ENCODE data around the gene KLF14. TPM values are rescaled to one million over a fixed set of nuclear protein-coding genes. Genes with fewer than 3 reads are reported as not detected.
"Not testable (repeated sequence)": the region's sequence is repeated elsewhere in the genome, so short reads cannot be mapped to it uniquely, and the experiment has no call there.

Gene KLF14
- total RNA-seq (0.32 TPM), polyA plus RNA-seq (0.03 TPM)

DNA sequence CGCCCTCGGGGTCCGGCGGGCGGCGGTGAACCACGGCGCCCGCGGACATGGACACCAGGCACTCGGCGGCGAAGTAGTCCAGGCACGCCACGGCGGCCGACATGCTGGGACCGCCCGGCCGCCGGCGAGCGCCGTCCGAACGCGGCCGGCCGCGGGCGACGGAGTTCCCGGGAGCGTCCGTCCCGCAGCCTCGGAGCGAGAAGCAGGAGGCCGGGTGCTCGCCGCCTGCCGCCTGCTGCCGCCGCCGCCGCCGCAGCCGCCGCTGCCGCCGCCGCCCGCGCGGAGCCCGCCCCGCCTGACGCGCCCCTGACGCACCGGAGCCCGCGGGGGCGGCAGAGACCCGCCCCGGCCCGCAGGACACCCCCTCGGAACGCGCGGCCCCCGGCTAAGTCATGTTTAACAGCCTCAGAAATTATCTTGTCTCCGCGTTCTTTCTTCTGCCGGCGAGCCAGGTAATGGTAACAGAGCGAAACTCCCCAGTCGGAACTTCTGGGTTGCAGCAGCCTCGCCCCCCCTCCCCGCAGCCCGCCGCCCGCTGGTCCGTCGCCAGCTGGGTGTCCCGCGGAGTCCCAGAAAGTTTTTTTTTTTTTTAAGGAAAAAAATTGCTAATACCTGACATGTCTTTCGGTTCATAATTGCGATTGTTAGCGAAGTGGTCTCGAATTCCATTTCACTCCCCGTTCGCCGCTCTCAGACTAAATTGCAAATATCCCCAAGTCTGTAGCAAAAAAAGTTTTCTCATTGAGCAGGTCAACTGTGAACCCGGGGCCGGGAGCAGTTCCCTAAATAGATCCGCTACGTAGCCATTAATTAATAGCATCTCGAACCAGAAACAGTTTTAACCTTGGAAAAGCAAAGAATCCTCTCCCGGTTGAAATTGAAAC is at the start of gene KLF14:
Gene KLF14 (minus strand): TSS at position 277 of the 884 bp plus-strand sequence. CDS start 174 bp downstream, at position 103.
- no peaks in the 10 kb centered on the region for H3K4me1 ChIP-seq (ENCODE audit: insufficient read depth)
- H3K27ac ChIP-seq (ENCODE audit: low read depth), result no peak within 1 kb of the TSS
- peak; percentile 36 for DNase-seq (ENCODE audit: extremely low spot score)
- H3K4me3 ChIP-seq (ENCODE audit: low read depth, low read length), result peak within 1 kb of the TSS; percentile 51
- H3K36me3 ChIP-seq (ENCODE audit: insufficient read depth), result no peaks in the 10 kb centered on the region
- 2% methylated on average over 98 of the region's 100 CpGs for WGBS

DNA sequence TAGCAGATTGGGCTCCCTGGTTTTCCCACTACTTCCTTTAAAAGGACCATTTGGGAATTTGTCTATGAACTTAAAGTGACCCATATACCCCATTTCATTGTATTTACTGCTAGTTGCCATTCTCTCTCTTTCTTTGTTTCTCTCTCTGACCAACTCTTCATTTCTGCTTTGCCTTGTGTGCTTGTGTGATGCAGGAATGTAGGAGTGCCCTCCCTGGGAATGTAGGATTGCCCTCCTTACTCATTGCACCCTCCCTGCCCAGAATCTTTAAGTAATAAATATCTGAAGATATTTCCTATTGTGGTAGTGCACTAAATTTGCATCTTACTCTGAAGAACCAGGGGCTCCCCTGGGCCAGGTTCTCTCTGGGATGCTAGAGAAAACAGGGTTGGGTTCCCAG is 47.3 kb upstream of the KLF14 start:
- H3K27ac ChIP-seq (ENCODE audit: low read depth), result no peak overlapping the region
- no peaks in the 10 kb centered on the region for H3K36me3 ChIP-seq (ENCODE audit: insufficient read depth)
- no peaks in the 10 kb centered on the region for H3K4me1 ChIP-seq (ENCODE audit: insufficient read depth)
- H3K4me3 ChIP-seq (ENCODE audit: low read depth, low read length), result no peak overlapping the region
- no peak for DNase-seq (ENCODE audit: extremely low spot score)

DNA sequence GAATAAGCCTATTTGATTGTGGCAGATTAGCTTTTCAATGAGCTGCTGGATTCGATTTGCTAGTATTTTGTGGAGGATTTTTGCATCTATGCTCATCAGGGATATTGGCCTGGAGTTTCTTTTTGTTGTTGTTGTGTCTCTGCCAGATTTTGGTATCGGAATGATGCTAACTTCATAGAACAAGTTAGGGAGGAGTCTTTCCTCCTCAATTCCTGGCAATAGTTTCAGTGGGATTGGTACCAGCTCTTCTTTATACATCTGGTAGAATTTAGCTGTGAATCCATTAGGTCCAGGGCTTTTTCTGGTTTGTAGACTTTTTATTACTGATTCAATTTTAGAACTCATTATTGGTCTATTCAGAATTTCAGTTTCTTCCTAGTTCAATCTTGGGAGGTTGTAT is 43.4 kb upstream of the KLF14 start:
- H3K36me3 ChIP-seq (ENCODE audit: insufficient read depth), result no peaks in the 10 kb centered on the region
- H3K4me1 ChIP-seq (ENCODE audit: insufficient read depth), result no peaks in the 10 kb centered on the region
- DNase-seq (ENCODE audit: extremely low spot score), result no peak
- no peak overlapping the region for H3K27ac ChIP-seq (ENCODE audit: low read depth)
- no peak overlapping the region for H3K4me3 ChIP-seq (ENCODE audit: low read depth, low read length)
- 77% methylated on average over 2 of the region's 2 CpGs for WGBS

DNA sequence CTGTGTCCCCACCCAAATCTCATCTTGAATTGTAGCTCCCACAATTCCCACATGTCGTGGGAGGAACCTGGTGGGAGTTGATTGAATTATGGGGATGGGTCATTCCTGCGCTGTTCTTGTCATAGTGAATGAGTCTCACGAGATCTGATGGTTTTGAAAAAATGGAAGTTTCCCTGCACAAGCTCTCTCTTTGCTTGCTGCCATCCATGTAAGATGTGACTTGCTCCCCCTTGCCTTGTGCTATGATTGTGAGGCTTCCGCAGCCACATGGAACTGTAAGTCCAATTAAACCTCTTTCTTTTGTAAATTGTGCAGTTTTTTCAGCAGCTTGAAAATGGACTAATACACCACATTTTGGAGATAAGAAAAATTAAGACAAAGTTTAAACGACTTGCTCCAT is 38.4 kb upstream of the KLF14 start:
- 86% methylated on average over 5 of the region's 5 CpGs for WGBS
- not testable (repeated sequence) for H3K4me3 ChIP-seq (ENCODE audit: low read depth, low read length); H3K36me3 ChIP-seq (ENCODE audit: insufficient read depth)

DNA sequence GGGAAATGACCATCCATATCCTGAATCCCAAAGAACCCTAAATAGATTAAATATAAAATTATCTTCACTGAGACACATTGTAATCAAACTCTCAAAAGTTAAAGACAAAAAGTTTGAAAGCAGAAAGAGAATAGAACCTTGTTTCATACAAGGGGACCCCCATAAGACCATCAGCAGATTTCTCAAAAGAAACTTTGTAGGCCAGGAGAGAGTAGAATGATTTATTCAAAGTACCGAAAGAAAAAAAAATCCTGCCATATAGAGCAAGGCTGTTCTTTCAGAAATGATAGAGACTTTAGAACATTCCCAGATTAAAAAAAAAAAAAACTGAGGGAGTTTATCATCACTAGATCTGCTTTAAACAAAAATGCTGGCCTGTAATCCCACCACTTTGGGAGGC is 34.8 kb upstream of the KLF14 start:
- 96% methylated on average over 1 of the region's 1 CpG for WGBS
- H3K36me3 ChIP-seq (ENCODE audit: insufficient read depth), result no peaks in the 10 kb centered on the region
- DNase-seq (ENCODE audit: extremely low spot score), result no peak
- no peak overlapping the region for H3K4me3 ChIP-seq (ENCODE audit: low read depth, low read length)
- no peaks in the 10 kb centered on the region for H3K4me1 ChIP-seq (ENCODE audit: insufficient read depth)
- H3K27ac ChIP-seq (ENCODE audit: low read depth), result no peak overlapping the region

More for the DNA sequence above, 38.4 kb upstream of the KLF14 start:
- not testable (repeated sequence) for H3K4me1 ChIP-seq (ENCODE audit: insufficient read depth); DNase-seq (ENCODE audit: extremely low spot score); H3K27ac ChIP-seq (ENCODE audit: low read depth)

DNA sequence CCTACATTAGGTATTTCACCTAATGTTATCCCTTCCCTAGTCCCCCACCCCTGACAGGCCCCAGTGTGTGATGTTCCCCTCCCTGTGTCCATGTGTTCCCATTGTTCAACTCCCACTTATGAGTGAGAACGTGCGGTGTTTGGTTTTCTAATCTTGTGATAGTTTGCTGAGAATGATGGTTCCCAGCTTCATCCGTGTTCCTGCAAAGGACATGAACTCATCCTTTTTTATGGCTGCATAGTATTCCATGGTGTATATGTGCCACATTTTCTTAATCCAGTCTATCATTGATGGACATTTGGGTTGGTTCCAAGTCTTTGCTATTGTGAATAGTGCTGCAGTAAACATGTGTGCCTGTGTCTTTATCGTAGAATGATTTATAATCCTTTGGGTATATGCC is 30.6 kb upstream of the KLF14 start:
- not testable (repeated sequence) for H3K4me1 ChIP-seq (ENCODE audit: insufficient read depth); DNase-seq (ENCODE audit: extremely low spot score); H3K36me3 ChIP-seq (ENCODE audit: insufficient read depth); H3K27ac ChIP-seq (ENCODE audit: low read depth); H3K4me3 ChIP-seq (ENCODE audit: low read depth, low read length)
- 72% methylated on average over 4 of the region's 4 CpGs for WGBS

DNA sequence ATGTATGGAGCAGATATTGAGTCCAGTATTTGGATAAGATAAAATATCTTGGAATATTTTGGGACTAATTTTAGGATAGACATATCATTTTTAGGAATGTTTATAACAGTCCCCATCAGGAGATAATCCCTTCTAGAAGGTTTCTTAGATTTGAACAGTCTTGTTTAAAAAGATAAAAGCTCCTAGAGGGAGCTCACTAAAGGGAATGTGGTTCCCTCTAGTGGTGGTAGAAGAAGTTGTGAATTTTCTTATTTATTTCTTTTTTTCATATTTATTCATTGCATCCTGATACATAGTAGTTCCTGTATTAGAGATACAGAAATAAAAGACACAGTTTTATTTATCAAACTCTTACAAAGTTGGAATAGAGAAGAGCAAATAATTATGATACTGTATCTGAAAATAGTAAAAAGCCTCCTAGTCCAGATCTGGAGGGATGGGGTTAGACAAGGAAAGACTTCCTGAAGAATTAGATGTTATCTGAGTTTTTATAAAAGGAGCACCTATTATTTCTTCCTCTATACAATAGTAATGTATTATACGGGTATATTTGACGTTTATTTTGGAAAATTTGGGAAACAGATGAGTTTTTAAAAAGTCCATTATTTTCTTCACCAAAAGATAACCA is 24.5 kb upstream of the KLF14 start:
- H3K4me3 ChIP-seq (ENCODE audit: low read depth, low read length), result no peak overlapping the region
- H3K4me1 ChIP-seq (ENCODE audit: insufficient read depth), result no peaks in the 10 kb centered on the region
- whole genome bisulfite sequencing, result 3% methylated on average over 2 of the region's 2 CpGs
- H3K36me3 ChIP-seq (ENCODE audit: insufficient read depth), result no peaks in the 10 kb centered on the region
- no peak for DNase-seq (ENCODE audit: extremely low spot score)
- no peak overlapping the region for H3K27ac ChIP-seq (ENCODE audit: low read depth)

DNA sequence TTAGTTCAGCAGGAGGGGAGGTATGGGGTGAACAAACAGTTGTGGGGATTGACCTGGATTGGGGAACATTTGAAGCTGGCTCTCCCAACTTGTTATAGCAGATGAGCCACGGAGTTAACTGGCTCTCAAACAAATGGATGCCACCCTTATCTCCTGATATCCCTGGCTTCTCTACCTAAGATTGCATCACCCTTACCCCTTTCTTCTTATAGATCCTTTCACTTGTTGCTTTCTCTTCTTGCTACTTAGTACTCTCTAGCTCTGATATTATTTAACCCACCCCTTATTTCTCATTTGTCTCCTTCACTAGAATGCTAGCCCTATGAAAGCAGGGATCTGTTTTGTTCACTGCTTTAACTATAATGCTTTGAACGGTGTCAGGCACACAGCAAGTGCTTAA is 22.3 kb upstream of the KLF14 start:
- 66% methylated on average over 2 of the region's 2 CpGs for WGBS
- no peak for DNase-seq (ENCODE audit: extremely low spot score)

DNA sequence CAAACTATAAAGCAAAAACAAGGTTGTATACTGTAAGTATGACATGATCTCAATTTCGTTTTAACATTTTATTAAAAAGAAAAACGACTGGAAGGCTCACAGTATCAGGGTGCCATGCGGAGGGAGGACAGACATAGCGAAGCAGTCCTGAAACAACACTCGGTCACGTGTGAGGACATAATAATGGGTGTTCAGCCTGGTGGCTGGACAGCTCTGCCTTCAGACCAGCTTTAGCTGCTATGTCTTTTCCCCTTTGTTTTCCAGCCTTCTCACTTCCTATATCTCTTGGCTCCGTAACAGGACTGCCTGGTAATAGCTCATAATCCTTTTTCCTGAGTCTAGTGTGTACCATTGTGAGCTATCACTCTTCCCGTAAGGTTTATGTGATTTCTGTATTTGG is 18.4 kb upstream of the KLF14 start:
- H3K27ac ChIP-seq (ENCODE audit: low read depth), result no peak overlapping the region
- DNase-seq (ENCODE audit: extremely low spot score), result no peak
- no peaks in the 10 kb centered on the region for H3K4me1 ChIP-seq (ENCODE audit: insufficient read depth)
- H3K4me3 ChIP-seq (ENCODE audit: low read depth, low read length), result no peak overlapping the region
- 70% methylated on average over 8 of the region's 8 CpGs for WGBS
- no peaks in the 10 kb centered on the region for H3K36me3 ChIP-seq (ENCODE audit: insufficient read depth)

More for the DNA sequence above, 22.3 kb upstream of the KLF14 start:
- Histone ChIP-seq H3K27ac (ENCODE audit: low read depth) (no peak overlapping the region), H3K4me3 (ENCODE audit: low read depth, low read length) (no peak overlapping the region), H3K36me3 (ENCODE audit: insufficient read depth) (no peaks in the 10 kb centered on the region), H3K4me1 (ENCODE audit: insufficient read depth) (no peaks in the 10 kb centered on the region)

DNA sequence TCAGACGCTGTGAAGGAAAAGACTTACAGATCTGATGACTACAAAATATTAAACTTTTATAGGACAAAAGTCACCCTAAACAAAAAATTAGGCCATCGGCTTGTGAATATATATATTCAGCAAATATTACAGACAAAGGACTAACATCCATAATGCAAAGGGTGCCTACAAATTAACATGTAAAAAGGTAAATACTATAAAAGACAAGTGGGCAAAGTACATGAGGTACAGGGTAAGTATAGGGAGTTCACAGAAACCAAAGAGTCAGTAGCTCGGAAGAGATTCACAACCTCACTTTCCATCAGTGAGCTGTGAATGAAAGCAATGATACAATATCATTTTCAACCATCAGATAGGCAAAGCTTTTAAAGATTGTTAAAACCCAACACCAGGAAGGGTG is 16.7 kb upstream of the KLF14 start:
- Histone ChIP-seq H3K4me1 (ENCODE audit: insufficient read depth) (no peaks in the 10 kb centered on the region), H3K27ac (ENCODE audit: low read depth) (no peak overlapping the region), H3K4me3 (ENCODE audit: low read depth, low read length) (no peak overlapping the region), H3K36me3 (ENCODE audit: insufficient read depth) (no peaks in the 10 kb centered on the region)
- no peak for DNase-seq (ENCODE audit: extremely low spot score)
- 83% methylated on average over 3 of the region's 3 CpGs for WGBS

DNA sequence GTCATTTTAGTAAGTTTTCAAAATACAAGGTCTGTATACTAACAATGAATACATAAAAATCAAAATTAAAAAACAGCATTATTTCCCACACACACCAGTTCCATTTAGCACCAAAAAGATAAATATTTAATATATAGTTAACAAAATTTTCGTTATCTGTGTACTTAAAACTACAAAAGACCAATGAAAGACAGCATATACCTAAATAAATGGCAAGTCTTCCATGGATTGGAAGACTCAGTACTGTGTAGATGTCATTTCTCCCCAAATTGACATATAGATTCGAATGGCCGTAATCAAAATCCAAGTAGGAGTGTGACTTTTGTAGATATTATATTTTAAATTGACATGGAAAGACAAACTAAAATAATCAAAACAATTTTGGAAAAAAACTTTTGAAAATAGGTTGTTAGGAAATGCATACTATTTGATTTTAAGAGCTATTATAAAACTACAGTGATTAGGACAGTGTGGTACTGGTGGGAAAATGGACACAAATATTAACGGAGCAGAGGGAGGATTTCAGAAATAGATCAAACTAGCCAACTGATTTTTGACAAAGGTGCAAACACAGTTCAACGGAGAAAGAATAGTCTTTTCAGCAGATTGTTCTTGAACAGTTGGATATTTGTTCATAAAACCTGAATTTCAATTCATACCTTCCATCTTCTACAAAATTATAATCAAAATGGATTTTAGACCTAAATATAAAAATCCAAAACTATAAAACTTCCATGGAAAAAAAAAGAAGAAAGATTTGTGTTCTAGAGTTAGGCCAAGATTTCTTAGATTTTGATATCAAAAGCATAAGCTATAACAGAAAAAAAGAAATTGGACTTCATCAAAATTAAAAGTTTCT is 14.8 kb upstream of the KLF14 start:
- no peak for DNase-seq (ENCODE audit: extremely low spot score)
- no peaks in the 10 kb centered on the region for H3K36me3 ChIP-seq (ENCODE audit: insufficient read depth)
- H3K27ac ChIP-seq (ENCODE audit: low read depth), result no peak overlapping the region
- H3K4me3 ChIP-seq (ENCODE audit: low read depth, low read length), result no peak overlapping the region
- H3K4me1 ChIP-seq (ENCODE audit: insufficient read depth), result no peaks in the 10 kb centered on the region
- 91% methylated on average over 5 of the region's 5 CpGs for WGBS

DNA sequence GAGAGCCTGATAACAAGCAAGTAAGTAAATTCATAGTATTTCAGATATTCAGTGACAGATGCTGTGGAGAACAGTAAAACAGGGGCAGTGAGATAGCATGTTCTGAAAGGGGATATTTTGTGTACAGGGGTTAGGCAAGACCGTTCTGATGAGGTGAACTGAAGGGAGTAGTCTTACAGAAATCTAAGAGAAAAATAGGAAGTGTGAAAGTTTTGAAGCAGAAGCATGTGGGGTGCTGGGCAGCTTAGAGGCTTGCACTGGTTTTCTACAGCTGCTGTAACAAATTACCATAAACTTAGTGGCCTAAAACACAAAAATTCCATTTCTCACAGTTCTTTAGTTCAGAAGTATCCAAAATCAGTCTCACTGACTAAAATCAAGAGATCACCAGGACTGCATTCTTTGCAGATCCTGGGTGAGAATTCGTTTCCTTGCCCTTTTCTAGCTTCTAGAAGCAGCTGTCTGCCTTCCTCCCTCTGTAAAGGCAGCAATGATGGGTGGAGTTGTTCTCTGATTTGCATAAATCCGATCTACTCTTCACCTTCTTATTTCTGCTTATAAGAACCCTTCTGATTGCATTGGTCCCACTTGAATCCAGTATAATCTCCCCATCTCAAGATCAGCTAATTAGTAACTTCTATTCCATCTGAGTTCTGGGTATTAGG is 7.5 kb upstream of the KLF14 start:
- WGBS, result 28% methylated on average over 3 of the region's 3 CpGs
- no peak for DNase-seq (ENCODE audit: extremely low spot score)
- Histone ChIP-seq H3K4me1 (ENCODE audit: insufficient read depth) (no peaks in the 10 kb centered on the region), H3K36me3 (ENCODE audit: insufficient read depth) (no peaks in the 10 kb centered on the region), H3K27ac (ENCODE audit: low read depth) (no peak overlapping the region), H3K4me3 (ENCODE audit: low read depth, low read length) (no peak overlapping the region)

DNA sequence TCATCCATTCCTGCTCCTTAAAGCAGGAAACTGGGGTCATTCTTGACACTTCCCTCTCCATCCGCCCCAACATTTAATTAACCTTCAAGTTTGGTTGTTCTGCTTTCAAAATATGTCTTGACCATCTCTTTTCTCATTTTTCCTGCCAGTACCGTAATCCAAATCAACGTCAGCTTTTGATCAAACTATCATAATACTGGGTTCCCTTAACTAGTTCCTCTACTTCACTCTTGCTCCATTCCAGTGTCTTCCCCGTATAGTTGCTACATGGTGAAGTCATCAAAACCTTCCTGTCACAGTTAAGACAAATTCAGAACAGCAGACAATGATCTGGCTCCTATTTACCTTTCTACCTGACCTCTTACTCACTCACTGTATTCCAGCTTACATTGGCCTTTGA is 6.6 kb upstream of the KLF14 start:
- no peak overlapping the region for H3K27ac ChIP-seq (ENCODE audit: low read depth)
- no peaks in the 10 kb centered on the region for H3K4me1 ChIP-seq (ENCODE audit: insufficient read depth)
- no peak overlapping the region for H3K4me3 ChIP-seq (ENCODE audit: low read depth, low read length)
- no peaks in the 10 kb centered on the region for H3K36me3 ChIP-seq (ENCODE audit: insufficient read depth)
- 67% methylated on average over 4 of the region's 4 CpGs for WGBS
- no peak for DNase-seq (ENCODE audit: extremely low spot score)

Measured in urinary bladder (tissue), 4 donors.